ENCODE results near the gene ZFYVE1. TPM values are rescaled to one million over a fixed set of nuclear protein-coding genes. Genes with fewer than 3 reads are reported as not detected.

ZFYVE1 gene
- total RNA-seq (2022) (10.6 and 11.9 TPM in 2 replicates), Bru-seq, nascent RNA (percentile 48 among the genes with signal in this experiment), BruChase-seq, experiment 1, labeled RNA remaining after a 6-hour chase (percentile 46 among the genes with signal in this experiment), BruChase-seq, experiment 2, labeled RNA remaining after a 2-hour chase (percentile 48 among the genes with signal in this experiment)
- long read RNA-seq, full-length matches to known transcripts = 6 of 8 reads
- long read RNA-seq, partial matches to known transcripts = 2 of 8 reads
- long read RNA-seq, other reads (novel, unspliced or antisense) = 0 of 8 reads

GRCh38 chr14:73026845-73027542, at the start of gene ZFYVE1:
Gene ZFYVE1 (minus strand): TSS chr14:73027106. CDS start chr14:73024508, 2,598 bp downstream.
- BruUV-seq (replicated peaks) = no TSS peak
- peak within 1 kb of the TSS; percentile 66 for H3K27ac Mint-ChIP-seq (ENCODE audit: unreplicated experiment)
- peaks cover 14% of the 10 kb centered on the region for H3K36me3 Mint-ChIP-seq (ENCODE audit: insufficient read depth, unreplicated experiment)
- DNase-seq = peak; percentile 95
- intact Hi-C loops (cut with micrococcal nuclease; ENCODE audit: unreplicated experiment) = no loop called here
- H3K27me3 Mint-ChIP-seq (ENCODE audit: unreplicated experiment) = no peaks in the 10 kb centered on the region
- H3K9me3 Mint-ChIP-seq (ENCODE audit: low read depth, unreplicated experiment) = no peaks in the 10 kb centered on the region
- no peak for TF ChIP-seq CTCF (IDR thresholded peaks at IDR 0.05; ENCODE audit: unreplicated experiment)
- peak within 1 kb of the TSS; percentile 80 for H3K4me3 Mint-ChIP-seq (ENCODE audit: low read depth, unreplicated experiment)
- peaks cover 7% of the 10 kb centered on the region for H3K4me1 Mint-ChIP-seq (ENCODE audit: low read depth, unreplicated experiment)
- CTCF ChIA-PET = interaction anchor here (0.6 to 1.2 kb wide), 8 partner anchors 10 to 268 kb away, joined by 3 to 15 read pairs (median 4); partner anchors contain the start of genes DPF3 and RBM25

GRCh38 chr14:73069585-73069984, 42.7 kb upstream of the ZFYVE1 start:
- no peaks in the 10 kb centered on the region for H3K4me1 Mint-ChIP-seq (ENCODE audit: low read depth, unreplicated experiment)
- H3K4me3 Mint-ChIP-seq (ENCODE audit: low read depth, unreplicated experiment) = no peak overlapping the region
- no peak for TF ChIP-seq CTCF (IDR thresholded peaks at IDR 0.05; ENCODE audit: unreplicated experiment)
- no peaks in the 10 kb centered on the region for H3K9me3 Mint-ChIP-seq (ENCODE audit: low read depth, unreplicated experiment)
- no peak for DNase-seq
- no TSS peak for BruUV-seq (replicated peaks)
- intact Hi-C loops (cut with micrococcal nuclease; ENCODE audit: unreplicated experiment) = no loop called here
- H3K27ac Mint-ChIP-seq (ENCODE audit: unreplicated experiment) = no peak overlapping the region
- H3K27me3 Mint-ChIP-seq (ENCODE audit: unreplicated experiment) = no peaks in the 10 kb centered on the region
- peaks cover 59% of the 10 kb centered on the region for H3K36me3 Mint-ChIP-seq (ENCODE audit: insufficient read depth, unreplicated experiment)
- CTCF ChIA-PET = no interaction called here

GRCh38 chr14:73058922-73059673, 32.2 kb upstream of the ZFYVE1 start:
- TSS peak; percentile 46 for BruUV-seq (replicated peaks)
- intact Hi-C loops (cut with micrococcal nuclease; ENCODE audit: unreplicated experiment) = no loop called here
- H3K9me3 Mint-ChIP-seq (ENCODE audit: low read depth, unreplicated experiment) = no peaks in the 10 kb centered on the region

More at GRCh38 chr14:73058922-73059673, 32.2 kb upstream of the ZFYVE1 start:
- peaks cover 18% of the 10 kb centered on the region for H3K36me3 Mint-ChIP-seq (ENCODE audit: insufficient read depth, unreplicated experiment)
- CTCF ChIA-PET = interaction anchor here (0.6 to 2.3 kb wide), 7 partner anchors 8 to 917 kb away, joined by 3 to 15 read pairs (median 4); partner anchors contain the start of genes PSEN1 and ZFYVE1
- DNase-seq = peak; percentile 41
- no peaks in the 10 kb centered on the region for H3K27me3 Mint-ChIP-seq (ENCODE audit: unreplicated experiment)
- no peak overlapping the region for H3K27ac Mint-ChIP-seq (ENCODE audit: unreplicated experiment)
- no peak overlapping the region for H3K4me3 Mint-ChIP-seq (ENCODE audit: low read depth, unreplicated experiment)
- H3K4me1 Mint-ChIP-seq (ENCODE audit: low read depth, unreplicated experiment) = peaks cover 7% of the 10 kb centered on the region
- TF ChIP-seq CTCF (IDR thresholded peaks at IDR 0.05; ENCODE audit: unreplicated experiment) = no peak
